GM11168 (cell line): Measurements from ENCODE around the gene OR5B17.
"Not testable (repeated sequence)": the region's sequence is repeated elsewhere in the genome, so short reads cannot be mapped to it uniquely, and the experiment has no call there.

Source experiments
- in situ Hi-C: fragments of 300-500 bp; cut with MboI; formaldehyde crosslinking; loops from one replicate; pipeline ENCODE4 v1.12.0; 2022; ENCODE audit warnings: low sequenced_read_pairs; ENCODE audit not compliant: unreplicated experiment

OR5B17 gene

DNA sequence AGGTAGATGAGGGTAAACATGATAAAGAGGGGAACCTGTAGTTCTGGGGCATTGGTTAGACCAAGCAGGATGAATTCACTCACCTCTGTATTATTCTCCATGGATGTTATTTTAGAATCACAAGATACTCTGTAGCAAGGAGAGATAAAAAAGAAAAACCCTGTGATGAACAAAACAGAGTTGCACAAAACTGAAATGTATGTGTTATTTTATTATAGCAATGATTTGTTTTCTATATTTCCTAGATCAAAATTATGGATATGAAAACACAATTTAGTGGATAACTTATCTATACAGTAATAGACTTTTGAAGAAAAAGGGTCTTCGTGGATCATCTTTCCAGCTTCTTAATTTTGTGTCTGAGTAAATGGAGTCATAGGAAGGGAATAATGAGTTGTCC lies at the start of gene OR5B17:
OR5B17 (minus strand) TSS at position 101 of the 400 bp plus-strand sequence; CDS start at position 101, 0 bp downstream.
- in situ Hi-C loops: no loop called here

DNA sequence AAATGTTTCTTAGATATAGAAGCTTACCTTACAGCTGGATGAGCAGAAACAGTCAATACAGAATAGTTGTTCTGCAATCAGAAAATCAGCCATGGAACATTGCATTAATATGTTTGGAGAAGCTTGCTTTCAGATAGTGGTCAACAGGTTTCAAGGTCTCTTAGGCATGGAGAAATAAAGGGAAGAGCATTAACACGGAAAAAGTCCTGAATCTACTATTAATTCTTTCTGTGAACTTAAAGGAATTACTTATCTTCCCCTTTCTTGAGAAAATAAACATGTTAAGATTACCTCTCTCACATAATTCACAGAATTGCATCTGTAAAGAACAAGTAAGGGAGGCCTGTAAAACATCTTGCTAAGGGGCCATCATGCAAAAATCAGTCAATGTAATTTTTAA lies 47.9 kb upstream of the OR5B17 start, which contains the start of gene OR5B3:
OR5B3 (minus strand) TSS at position 101 of the 400 bp plus-strand sequence. CDS start 3,465 bp downstream, outside the sequence.
- in situ Hi-C loops: no loop called here

DNA sequence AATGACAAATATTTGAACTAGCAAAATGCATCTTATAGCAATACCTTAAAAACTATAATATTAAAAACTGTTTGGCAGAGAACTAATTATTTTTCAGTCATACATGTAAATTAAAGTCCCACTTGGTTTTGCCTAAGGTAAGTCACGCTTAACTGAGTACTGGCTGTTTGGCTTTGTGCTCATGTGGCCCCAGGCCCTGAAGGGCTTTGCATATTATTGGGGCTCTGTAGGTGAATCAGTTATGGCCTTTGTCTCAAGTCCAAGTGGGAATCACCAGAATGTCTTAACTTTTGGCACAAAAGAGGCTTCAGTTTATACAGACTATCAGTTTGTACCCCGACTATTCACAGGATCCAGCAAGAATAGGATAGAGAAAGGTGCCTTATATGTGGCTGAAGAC lies 40.8 kb upstream of the OR5B17 start:
- in situ Hi-C loops: not testable (repeated sequence)

DNA sequence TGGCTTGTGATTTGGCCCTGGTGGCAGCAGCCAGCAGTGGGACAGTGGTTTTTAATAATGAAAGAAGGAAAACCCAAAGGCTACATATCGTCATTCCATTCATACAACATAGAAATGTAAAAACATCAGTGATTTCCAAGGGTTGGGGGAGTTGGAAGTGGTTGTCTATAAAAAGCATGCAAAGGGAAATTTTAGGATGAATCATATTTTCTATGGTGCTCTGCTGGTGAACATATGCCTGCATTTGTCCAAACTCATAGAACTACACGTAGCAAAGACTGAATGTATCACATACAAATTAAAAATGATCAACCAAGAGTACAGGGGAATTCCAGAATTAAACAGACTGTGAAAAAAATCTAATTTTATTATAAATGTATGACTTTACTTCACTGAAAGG lies 36.7 kb upstream of the OR5B17 start:
- in situ Hi-C loops: no loop called here

DNA sequence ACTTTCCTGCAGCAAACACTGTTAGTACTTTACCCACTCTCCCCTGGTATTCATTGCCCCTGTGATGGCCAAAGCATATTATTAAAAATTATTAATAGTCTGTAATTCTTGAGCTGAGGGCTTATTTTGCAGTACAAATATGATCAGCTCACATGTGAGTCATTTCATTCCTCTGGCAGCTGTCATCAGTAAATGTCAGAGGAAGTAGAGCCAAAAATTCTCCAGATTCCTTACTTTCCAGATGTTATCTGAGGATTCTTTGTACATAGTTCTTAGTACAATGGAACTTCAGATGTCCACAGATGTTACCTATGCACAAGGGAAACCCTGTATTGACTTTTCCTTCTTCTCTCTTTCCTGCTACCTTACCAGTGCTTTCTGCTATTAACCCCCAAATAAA lies 35.3 kb upstream of the OR5B17 start:
- in situ Hi-C loops: no loop called here

DNA sequence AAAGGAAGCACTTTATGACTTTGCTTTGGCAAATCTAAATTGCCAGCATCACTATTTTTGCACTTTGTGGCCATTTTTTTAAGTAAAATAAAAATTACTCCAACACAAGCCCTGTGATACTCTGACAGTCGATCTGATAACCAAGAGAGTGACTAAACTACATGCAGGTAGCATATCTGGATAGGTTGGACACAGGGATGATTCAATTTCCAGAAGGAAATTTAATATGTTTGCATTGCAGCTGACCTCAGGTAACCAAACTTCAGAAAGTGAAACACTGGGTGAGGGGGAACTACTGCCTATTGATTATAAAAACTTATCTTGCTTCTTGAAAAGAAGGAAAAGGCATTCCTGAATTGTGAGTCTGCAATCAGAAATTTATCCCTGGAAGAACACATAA lies 33.9 kb upstream of the OR5B17 start:
- in situ Hi-C loops: no loop called here

DNA sequence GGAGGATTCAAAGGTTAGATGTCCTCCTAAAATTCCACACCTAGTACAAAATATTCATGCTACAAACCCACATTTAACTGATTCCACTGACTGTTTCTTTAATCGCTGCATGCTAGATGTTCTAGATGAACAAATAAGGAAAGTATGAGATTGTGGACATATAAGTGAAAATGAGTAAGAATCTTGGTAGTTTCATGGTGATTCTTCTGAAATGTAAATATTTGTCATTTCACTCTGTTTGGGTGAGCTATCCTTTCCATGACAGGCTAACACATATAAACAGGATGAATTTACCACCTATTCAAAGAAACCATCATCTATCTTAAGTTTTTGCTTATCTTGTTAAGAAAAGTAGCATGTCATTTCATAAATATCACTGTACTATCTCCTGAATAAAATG lies 33.0 kb upstream of the OR5B17 start:
- in situ Hi-C loops: no loop called here

DNA sequence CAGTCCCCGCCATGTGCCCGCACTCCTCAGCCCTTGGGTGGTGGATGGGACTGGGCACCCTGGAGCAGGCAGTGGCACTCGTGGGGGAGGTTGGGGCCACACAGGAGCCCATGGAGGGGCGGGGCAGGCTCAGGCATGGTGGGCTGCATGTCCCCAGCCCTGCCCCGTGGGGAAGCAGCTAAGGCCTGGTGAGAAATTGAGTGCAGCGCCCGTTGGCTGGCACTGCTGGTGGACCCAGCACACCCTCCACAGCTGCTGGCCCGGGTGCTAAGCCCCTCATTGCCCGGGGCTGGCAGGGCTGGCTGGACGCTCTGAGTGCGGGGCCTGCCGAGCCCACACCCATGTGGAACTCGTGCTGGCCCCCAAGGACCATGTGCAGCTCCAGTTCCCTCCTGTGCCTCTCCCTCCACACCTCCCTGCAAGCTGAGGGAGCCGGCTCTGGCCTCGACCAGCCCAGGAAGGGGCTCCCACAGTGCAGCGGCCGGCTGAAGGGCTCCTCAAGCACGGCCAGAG lies 31.7 kb upstream of the OR5B17 start:
- in situ Hi-C loops: no loop called here

DNA sequence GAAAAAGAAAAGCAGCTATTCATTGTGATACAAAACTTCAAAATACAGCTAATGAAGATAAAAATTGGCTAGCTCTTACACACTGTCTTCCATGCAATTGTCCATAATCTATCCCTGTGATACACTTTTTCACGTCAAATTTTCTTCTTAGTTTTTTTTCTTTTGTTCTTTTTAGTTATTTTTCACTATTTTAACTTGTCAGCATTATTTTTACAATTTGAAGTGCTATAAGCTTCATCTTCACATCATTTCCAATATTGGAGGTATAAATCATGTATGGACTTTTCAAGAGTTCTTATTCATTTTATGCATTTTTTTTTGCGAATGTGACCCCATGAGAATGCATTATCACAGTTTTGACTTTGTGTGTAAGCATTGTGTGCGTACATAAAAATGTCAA lies 4.1 kb downstream of the OR5B17 start:
- in situ Hi-C loops: no loop called here

DNA sequence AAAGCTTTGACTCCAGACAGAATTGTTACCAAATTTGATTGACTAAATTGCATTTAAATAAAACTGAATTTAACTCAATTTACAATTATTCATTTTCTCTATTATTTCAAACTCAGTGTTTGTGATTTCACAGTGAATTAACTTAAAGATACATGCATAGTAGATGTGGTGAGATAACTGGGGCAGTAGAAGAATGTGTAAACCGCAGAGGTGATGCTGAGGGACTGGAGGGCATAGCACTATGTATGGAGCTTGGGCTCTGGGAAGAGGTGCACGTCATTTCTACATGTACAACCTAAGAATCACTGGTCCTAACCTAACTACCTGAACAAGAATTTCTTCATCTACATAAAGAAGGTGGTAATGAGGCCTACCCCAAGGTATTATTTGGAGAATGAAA lies 13.7 kb downstream of the OR5B17 start:
- in situ Hi-C loops: no loop called here

DNA sequence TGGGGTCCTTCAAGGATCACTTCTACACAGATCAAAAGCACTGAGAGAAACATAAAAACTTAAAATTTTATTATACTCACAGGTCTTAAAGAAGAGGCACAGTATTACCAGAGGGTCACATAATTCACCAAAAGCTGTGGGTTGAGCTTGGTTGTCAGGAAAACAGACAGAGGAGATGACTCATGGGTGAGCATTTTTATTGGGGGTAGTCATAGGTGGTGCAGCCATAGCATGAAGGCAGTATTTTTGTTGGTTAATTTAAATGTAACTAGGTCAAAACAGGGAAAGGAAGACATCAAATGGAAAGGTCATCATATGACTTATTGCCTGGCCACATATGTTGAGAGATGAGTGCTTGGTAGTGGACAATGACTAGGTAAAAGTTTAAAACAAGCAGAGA lies 24.2 kb downstream of the OR5B17 start:
- in situ Hi-C loops: no loop called here

DNA sequence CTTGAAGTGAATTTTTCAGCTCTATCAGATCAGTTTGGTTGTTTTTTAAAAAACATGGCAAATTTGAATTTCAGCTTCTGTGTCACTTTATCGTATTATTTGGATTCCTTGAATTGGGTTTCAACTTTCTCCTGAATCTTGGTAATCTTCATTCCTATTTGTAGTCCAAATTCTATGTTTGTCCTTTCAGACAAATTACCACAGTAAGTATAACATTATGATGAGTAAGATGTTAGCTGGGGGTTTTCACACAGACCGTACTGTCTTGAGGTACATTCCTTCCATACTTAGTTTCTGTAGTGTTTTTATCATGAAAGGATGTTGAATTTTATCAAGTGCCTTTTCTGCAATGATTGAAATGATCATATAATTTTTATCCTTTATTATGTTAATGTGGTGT lies 28.0 kb downstream of the OR5B17 start:
- in situ Hi-C loops: no loop called here

DNA sequence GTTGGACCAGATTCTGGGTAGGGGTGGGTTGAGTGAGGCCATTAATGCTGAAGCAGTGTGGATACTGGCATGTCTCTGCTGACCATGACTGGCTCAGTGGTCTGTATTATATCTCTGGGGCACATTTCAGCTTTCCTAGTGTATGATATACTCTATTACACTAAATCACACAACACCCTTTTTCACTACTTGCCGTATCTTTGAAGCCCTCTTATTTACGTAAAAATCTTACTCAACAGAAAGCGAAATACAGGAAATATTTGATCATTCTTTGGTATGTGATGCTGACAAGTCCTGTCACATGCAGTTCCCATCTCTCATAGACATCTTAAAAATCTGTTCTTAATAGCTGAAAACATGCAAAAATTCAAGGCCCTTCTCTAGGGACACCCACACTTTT lies 40.3 kb downstream of the OR5B17 start:
- in situ Hi-C loops: no loop called here

DNA sequence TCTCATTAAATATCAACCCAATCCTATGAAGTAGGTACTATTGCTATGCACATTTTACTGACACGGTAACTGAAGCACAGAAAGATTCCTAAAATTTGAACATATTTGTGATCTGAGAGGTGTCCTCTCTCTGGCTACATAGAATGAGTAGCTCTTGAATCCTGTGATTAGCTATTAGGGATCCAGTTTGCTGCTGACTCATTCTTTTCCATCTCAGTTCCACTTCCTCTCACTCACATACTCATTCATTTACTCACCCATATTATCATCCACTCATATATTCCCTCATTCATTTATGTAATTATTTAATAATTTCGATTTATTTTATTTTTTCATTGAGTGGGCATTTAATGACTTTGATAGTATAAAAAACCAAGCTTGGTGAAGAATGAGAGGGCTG lies 42.7 kb downstream of the OR5B17 start:
- in situ Hi-C loops: no loop called here
